ENCODE measurements around the gene OR10AG1.

The OR10AG1 gene

GRCh38 chr11:55969845-55970244, at the start of gene OR10AG1:
Gene OR10AG1, minus strand, starts transcription at chr11:55969945. Its CDS starts 38 bp downstream, at chr11:55969907.
- no peak for DNase-seq

- DNase-seq = no peak
These were observed 44.1 kb upstream of the OR10AG1 start for GRCh38 chr11:56013805-56014204.

- DNase-seq = no peak
These were observed 41.0 kb upstream of the OR10AG1 start for GRCh38 chr11:56010716-56011115.

GRCh38 chr11:55994525-55994924, 24.8 kb upstream of the OR10AG1 start, which contains the start of gene OR5F1:
Gene OR5F1, minus strand, starts transcription at chr11:55994625. Its CDS starts 0 bp downstream, at chr11:55994625.
- no peak for DNase-seq

- no peak for DNase-seq
These were observed 1.2 kb upstream of the OR10AG1 start for GRCh38 chr11:55970935-55971334.

- DNase-seq = no peak
These were observed 1.8 kb downstream of the OR10AG1 start for GRCh38 chr11:55967914-55968313.

- no peak for DNase-seq
These were observed 3.4 kb downstream of the OR10AG1 start for GRCh38 chr11:55966391-55966790.

- DNase-seq = no peak
These were observed 13.2 kb downstream of the OR10AG1 start for GRCh38 chr11:55956521-55956920.

GRCh38 chr11:55949330-55949729, 20.4 kb downstream of the OR10AG1 start:
- no peak for DNase-seq

- DNase-seq = no peak
These were observed 26.9 kb downstream of the OR10AG1 start for GRCh38 chr11:55942785-55943392.

GRCh38 chr11:55936300-55936699, 33.4 kb downstream of the OR10AG1 start, which contains the start of gene OR5I1:
Gene OR5I1, minus strand, starts transcription at chr11:55936400. Its CDS starts 0 bp downstream, at chr11:55936400.
- DNase-seq = no peak

GRCh38 chr11:55920537-55920936, 49.2 kb downstream of the OR10AG1 start:
- DNase-seq = no peak
